PC-9 (cell line): ENCODE measurements around the gene EDC3. TPM values are rescaled to one million over a fixed set of nuclear protein-coding genes. Genes with fewer than 3 reads are reported as not detected.

Experiments
- BruUV-seq: library from RNA; stranded (reverse); fragments of 400-500 nt; replicated peaks from 2 replicates; lab custom pipeline; 2021; lab: Mats Ljungman, UMichigan
- CTCF ChIA-PET: fragments of 300-600 bp; sonication (Branson Sonifier 250); formaldehyde crosslinking; loops from one replicate; lab custom pipeline; 2022; ENCODE audit warnings: antibody characterized with exemption; lab: Charles Lee
- POLR2A ChIA-PET: fragments of 300-600 bp; sonication (Branson Sonifier 250); formaldehyde crosslinking; loops from one replicate; lab custom pipeline; 2022; ENCODE audit warnings: antibody characterized with exemption; ENCODE audit not compliant: unreplicated experiment; lab: Charles Lee
- DNase-seq, 2 experiments: peaks; one replicate each; pipeline versions ENCODE4 v3.0.0 to v3.0.0-alpha.2; 2015 to 2022; ENCODE audit warnings: mixed read lengths in 1 of 2
- H2AFZ ChIP-seq: fragments of 200-600 bp; sonication (generic); 2 replicates; pipeline ENCODE4 v1.8.1; 2017; ENCODE audit warnings: antibody characterized with exemption
- H3F3A ChIP-seq: fragments of 200-600 bp; sonication (generic); 2 replicates; pipeline ENCODE4 v1.8.1; 2017; ENCODE audit warnings: antibody characterized with exemption, mild to moderate bottlenecking, low read depth; ENCODE audit not compliant: insufficient read depth
- H3K27ac ChIP-seq: fragments of 200-600 bp; sonication (generic); 2 replicates; pipeline ENCODE4 v1.6.1; 2016; ENCODE audit warnings: mixed run types
- H3K27me3 ChIP-seq: fragments of 200-600 bp; sonication (generic); 2 replicates; pipeline ENCODE4 v1.6.1; 2016; ENCODE audit warnings: low read depth, mixed run types; ENCODE audit not compliant: insufficient read depth
- H3K36me3 ChIP-seq: fragments of 200-600 bp; sonication (generic); 2 replicates; pipeline ENCODE4 v1.6.1; 2016; ENCODE audit warnings: low read depth, mixed run types
- H3K4me1 ChIP-seq: fragments of 200-600 bp; sonication (generic); replicated peaks from 2 replicates; pipeline ENCODE4 v1.6.1; 2016; ENCODE audit warnings: mixed run types; ENCODE audit not compliant: insufficient read depth
- H3K4me2 ChIP-seq: fragments of 200-600 bp; sonication (generic); 2 replicates; pipeline ENCODE4 v1.6.1; 2017; ENCODE audit warnings: mixed run types
- H3K4me3 ChIP-seq: fragments of 200-600 bp; sonication (generic); 2 replicates; pipeline ENCODE4 v1.6.1; 2016; ENCODE audit warnings: mixed run types
- H3K79me2 ChIP-seq: fragments of 200-600 bp; sonication (generic); 2 replicates; pipeline ENCODE4 v1.6.1; 2017; ENCODE audit warnings: low read depth, mixed run types
- H3K9me2 ChIP-seq: fragments of 200-600 bp; sonication (generic); 2 replicates; pipeline ENCODE4 v1.8.1; 2017; ENCODE audit warnings: mild to moderate bottlenecking; ENCODE audit not compliant: insufficient read depth
- H3K9me3 ChIP-seq: fragments of 200-600 bp; sonication (generic); 2 replicates; pipeline ENCODE4 v1.8.1; 2016; ENCODE audit warnings: low read depth; ENCODE audit not compliant: insufficient read depth
- H4K20me1 ChIP-seq: fragments of 200-600 bp; sonication (generic); 2 replicates; pipeline ENCODE4 v1.8.1; 2017; ENCODE audit not compliant: insufficient read depth
- EZH2 ChIP-seq: fragments of 200-600 bp; sonication (generic); IDR thresholded peaks from 2 replicates; pipeline ENCODE4 v1.8.0; 2017; ENCODE audit warnings: antibody characterized with exemption, low read depth
- intact Hi-C: fragments of 100-400 bp; cut with micrococcal nuclease; formaldehyde crosslinking; loops from one replicate; pipeline ENCODE4 v1.10.0; 2022; ENCODE audit not compliant: unreplicated experiment
- total RNA-seq: library from RNA; stranded (reverse); gene quantifications from 2 replicates; pipeline ENCODE4 v1.2.3, GENCODE V29; 2021
- TF ChIP-seq, protein P1 (sequence below): fragments of 200-600 bp; sonication (generic); conservative IDR thresholded peaks from 2 replicates; pipeline ENCODE4 v1.6.1; 2017; ENCODE audit warnings: mixed run types, antibody characterized with exemption, mild to moderate bottlenecking, moderate library complexity

Gene EDC3
- total RNA-seq, 1 experiment from 2014 or later: 46.3 TPM

DNA sequence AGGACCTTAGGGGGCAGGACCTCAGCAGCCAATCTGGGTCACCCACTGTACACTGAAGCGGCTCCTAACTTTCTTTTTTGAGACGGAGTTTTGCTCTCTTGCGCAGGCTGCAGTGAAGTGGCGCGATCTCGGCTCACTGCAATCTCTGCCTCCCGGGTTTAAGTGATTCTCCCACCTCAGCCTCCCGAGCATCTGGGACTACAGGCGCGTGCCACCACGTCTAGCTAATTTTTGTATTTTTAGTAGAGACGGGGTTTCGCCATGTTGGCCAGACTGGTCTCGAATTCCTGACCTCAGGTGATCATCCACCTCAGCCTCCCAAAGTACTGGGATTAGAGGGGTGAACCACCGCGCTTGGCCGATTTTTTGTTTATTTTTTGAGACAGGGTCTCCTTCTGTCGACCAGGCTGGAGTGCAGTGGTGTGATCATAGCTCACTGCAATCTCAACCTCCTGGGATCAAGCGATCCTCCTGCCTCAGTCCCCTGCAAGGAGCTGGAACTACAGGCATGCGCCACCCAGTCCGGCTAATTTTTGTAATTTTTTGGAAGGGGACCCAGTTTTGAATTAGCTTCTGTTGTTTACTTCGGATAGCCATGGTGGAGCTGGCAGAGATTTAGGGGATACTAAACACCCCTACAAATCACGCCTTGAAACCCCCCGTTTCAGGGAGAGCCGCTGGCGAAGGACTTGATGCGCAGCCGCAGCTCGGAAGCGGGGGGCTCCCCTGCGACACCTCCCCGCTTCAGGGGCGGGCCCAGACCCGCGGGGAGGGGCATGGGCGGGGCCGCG, 81.7 kb downstream of the EDC3 start:
- peaks cover 27% of the 10 kb centered on the region for H3F3A ChIP-seq
- H3K9me2 ChIP-seq: no peaks in the 10 kb centered on the region
- H3K36me3 ChIP-seq: no peaks in the 10 kb centered on the region
- H3K4me3 ChIP-seq: peak overlapping the region; percentile 87
- intact Hi-C loops: loop anchor here (1.0 to 2.0 kb wide), 2 partner anchors 26 to 73 kb away; partner anchors contain the start of gene ARID3B
- peaks cover 18% of the 10 kb centered on the region for H3K4me1 ChIP-seq
- DNase-seq: peak in 1 of 2 experiments; percentile 56
- POLR2A ChIA-PET: interaction anchor here (0.6 kb wide), 2 partner anchors 68 to 90 kb away, joined by 4 to 5 read pairs; no protein-coding TSS in a partner anchor
- CTCF ChIA-PET: interaction anchor here (0.5 kb wide), 1 partner anchor 122 kb away, joined by 10 read pairs; no protein-coding TSS in a partner anchor
- peaks cover 11% of the 10 kb centered on the region for H3K27me3 ChIP-seq
- H4K20me1 ChIP-seq: peaks cover 27% of the 10 kb centered on the region
- H2AFZ ChIP-seq: peak overlapping the region; percentile 97
- H3K27ac ChIP-seq: no peak overlapping the region
- peaks cover 35% of the 10 kb centered on the region for H3K79me2 ChIP-seq
- H3K9me3 ChIP-seq: no peaks in the 10 kb centered on the region
- BruUV-seq: no TSS peak
- H3K4me2 ChIP-seq: peak overlapping the region; percentile 84
- TF ChIP-seq, protein P1, sequence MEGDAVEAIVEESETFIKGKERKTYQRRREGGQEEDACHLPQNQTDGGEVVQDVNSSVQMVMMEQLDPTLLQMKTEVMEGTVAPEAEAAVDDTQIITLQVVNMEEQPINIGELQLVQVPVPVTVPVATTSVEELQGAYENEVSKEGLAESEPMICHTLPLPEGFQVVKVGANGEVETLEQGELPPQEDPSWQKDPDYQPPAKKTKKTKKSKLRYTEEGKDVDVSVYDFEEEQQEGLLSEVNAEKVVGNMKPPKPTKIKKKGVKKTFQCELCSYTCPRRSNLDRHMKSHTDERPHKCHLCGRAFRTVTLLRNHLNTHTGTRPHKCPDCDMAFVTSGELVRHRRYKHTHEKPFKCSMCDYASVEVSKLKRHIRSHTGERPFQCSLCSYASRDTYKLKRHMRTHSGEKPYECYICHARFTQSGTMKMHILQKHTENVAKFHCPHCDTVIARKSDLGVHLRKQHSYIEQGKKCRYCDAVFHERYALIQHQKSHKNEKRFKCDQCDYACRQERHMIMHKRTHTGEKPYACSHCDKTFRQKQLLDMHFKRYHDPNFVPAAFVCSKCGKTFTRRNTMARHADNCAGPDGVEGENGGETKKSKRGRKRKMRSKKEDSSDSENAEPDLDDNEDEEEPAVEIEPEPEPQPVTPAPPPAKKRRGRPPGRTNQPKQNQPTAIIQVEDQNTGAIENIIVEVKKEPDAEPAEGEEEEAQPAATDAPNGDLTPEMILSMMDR: no peak
- no peak for TF ChIP-seq EZH2

DNA sequence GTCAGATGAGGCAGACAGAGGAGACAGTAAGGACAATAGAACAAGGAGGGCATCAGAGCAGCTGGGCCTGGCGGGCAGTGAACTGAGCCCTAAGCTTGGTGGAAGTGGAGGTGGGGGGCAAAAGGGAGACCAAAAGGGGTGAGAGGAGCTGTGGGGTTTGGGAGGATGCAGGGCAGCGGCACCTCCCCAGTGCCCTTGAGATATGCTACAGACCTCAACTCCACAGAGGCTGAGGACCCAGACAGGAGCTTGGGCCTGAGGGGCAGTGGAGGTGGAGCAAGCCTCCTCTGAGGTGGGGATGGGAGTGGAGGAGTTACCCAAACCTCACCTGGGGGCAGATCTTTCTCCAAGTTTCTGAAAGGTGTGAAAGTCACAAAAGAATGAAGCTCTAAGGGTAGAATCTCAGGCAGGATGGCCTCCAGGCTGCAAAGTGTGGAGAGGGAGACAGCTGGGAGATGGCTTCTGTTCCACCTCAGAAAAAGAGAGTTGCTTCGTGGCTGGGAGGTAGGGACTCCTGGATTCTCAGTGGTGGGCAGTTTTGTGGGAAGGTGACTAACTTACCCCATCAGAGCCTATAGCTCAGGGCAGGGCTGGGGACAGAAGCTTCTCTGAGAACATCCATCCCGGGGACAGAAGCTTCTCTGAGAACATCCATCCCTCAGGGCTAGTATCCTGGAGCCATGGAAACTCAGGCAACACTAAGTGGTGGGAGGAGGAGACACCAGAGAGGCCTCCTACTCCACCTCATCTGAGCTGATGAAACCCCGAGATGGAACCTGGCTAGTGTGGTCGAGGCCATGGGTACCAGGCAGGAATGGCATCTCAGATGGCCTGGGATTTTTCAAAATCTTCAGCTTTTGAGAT, 82.5 kb downstream of the EDC3 start:
- H3F3A ChIP-seq: peaks cover 27% of the 10 kb centered on the region
- ChIA-PET CTCF (interaction anchor here (0.5 to 0.6 kb wide), 2 partner anchors 67 to 122 kb away, joined by 3 to 10 read pairs; no protein-coding TSS in a partner anchor), POLR2A (no interaction called here)
- no peak for TF ChIP-seq EZH2
- TF ChIP-seq, protein P1: no peak
- no peaks in the 10 kb centered on the region for H3K36me3 ChIP-seq
- no peak overlapping the region for H3K27ac ChIP-seq
- peaks cover 19% of the 10 kb centered on the region for H3K27me3 ChIP-seq
- H3K79me2 ChIP-seq: peaks cover 27% of the 10 kb centered on the region
- no TSS peak for BruUV-seq
- H3K9me2 ChIP-seq: no peaks in the 10 kb centered on the region
- H2AFZ ChIP-seq: peak overlapping the region; percentile 97; the same call in 1 of the 2 replicates
- peaks cover 18% of the 10 kb centered on the region for H3K4me1 ChIP-seq
- no peaks in the 10 kb centered on the region for H3K9me3 ChIP-seq
- H4K20me1 ChIP-seq: peaks cover 19% of the 10 kb centered on the region
- peak overlapping the region; percentile 84 for H3K4me2 ChIP-seq
- no peak overlapping the region; the same call in 1 of the 2 replicates for H3K4me3 ChIP-seq
- peak in 1 of 2 experiments; percentile 21 for DNase-seq
- intact Hi-C loops: no loop called here

DNA sequence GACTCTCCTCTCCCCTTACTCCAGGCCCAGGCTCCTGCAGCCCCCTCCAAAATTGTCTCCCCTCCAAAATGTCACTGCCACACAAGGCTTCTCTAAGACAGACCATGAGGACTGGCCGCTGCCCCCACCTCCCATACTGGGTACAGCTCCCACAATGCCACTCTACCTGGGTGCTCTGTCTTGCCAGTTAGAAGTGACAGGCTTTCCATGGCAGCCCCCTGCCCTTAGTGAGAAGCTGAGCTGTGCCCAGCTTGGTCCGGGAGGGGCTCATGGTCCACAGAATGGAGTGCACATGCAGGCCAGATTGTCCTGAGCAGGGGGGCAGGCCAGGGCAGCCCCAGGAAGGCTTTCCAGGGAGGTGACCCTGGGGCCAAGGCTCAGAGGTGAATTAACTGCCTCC, 83.1 kb downstream of the EDC3 start:
- ChIA-PET CTCF (no interaction called here), POLR2A (no interaction called here)
- no peaks in the 10 kb centered on the region for H3K36me3 ChIP-seq
- intact Hi-C loops: no loop called here
- peaks cover 12% of the 10 kb centered on the region for H4K20me1 ChIP-seq
- no peaks in the 10 kb centered on the region for H3K9me3 ChIP-seq
- peaks cover 22% of the 10 kb centered on the region for H3K27me3 ChIP-seq
- H3K4me2 ChIP-seq: no peak overlapping the region
- H3F3A ChIP-seq: peaks cover 27% of the 10 kb centered on the region
- peaks cover 17% of the 10 kb centered on the region for H3K4me1 ChIP-seq
- no peak overlapping the region for H2AFZ ChIP-seq
- DNase-seq: no peak
- no peaks in the 10 kb centered on the region for H3K9me2 ChIP-seq
- H3K4me3 ChIP-seq: no peak overlapping the region
- peaks cover 21% of the 10 kb centered on the region for H3K79me2 ChIP-seq
- TF ChIP-seq EZH2: no peak
- TF ChIP-seq, protein P1: no peak
- no TSS peak for BruUV-seq
- no peak overlapping the region for H3K27ac ChIP-seq
